ENCODE measurements around the gene CDKAL1. TPM values are rescaled to one million over a fixed set of nuclear protein-coding genes. Genes with fewer than 3 reads are reported as not detected.

Gene CDKAL1
- total RNA-seq, 1 donor from 2014 or later, result 39.6 TPM

GRCh38 chr6:20838113-20838512 is 303.9 kb downstream of the CDKAL1 start:
- Histone ChIP-seq H3K36me3 (no peaks in the 10 kb centered on the region), H3K79me2 (ENCODE audit: low read depth) (no peaks in the 10 kb centered on the region), H4K20me1 (ENCODE audit: low read depth) (no peaks in the 10 kb centered on the region), H3K4me1 (peaks cover 21% of the 10 kb centered on the region), H3K4me2 (no peak overlapping the region), H3K9me3 (ENCODE audit: low read depth) (no peaks in the 10 kb centered on the region), H3K4me3 (no peak overlapping the region), H3K9ac (no peak overlapping the region), H2AFZ (replicated peaks) (no peak overlapping the region), H3F3A (ENCODE audit: low read depth) (peaks cover 9% of the 10 kb centered on the region), H3K27me3 (no peaks in the 10 kb centered on the region), H3K27ac (no peak overlapping the region)
- TF ChIP-seq CTCF (IDR thresholded peaks at IDR 0.05) (no peak), EZH2phosphoT487 (IDR thresholded peaks at IDR 0.05) (no peak), EZH2 (IDR thresholded peaks at IDR 0.05) (no peak)
- Mint-ChIP-seq H3K4me1 (no peaks in the 10 kb centered on the region), H3K27ac (no peak overlapping the region), H3K27me3 (ENCODE audit: insufficient read depth, low read depth) (no peaks in the 10 kb centered on the region), H3K36me3 (no peaks in the 10 kb centered on the region), H3K4me3 (no peak overlapping the region), H3K9me3 (no peaks in the 10 kb centered on the region)
- no peak for DNase-seq (ENCODE audit: low spot score)

GRCh38 chr6:20839630-20840029 is 305.4 kb downstream of the CDKAL1 start:
- H3K27ac ChIP-seq, result no peak overlapping the region
- no peaks in the 10 kb centered on the region for H3K36me3 ChIP-seq
- H2AFZ ChIP-seq (replicated peaks), result no peak overlapping the region
- no peak overlapping the region for H3K4me2 ChIP-seq
- no peaks in the 10 kb centered on the region for H3K79me2 ChIP-seq (ENCODE audit: low read depth)
- no peak for DNase-seq (ENCODE audit: low spot score)
- Mint-ChIP-seq H3K4me1 (no peaks in the 10 kb centered on the region), H3K27me3 (ENCODE audit: insufficient read depth, low read depth) (no peaks in the 10 kb centered on the region), H3K4me3 (no peak overlapping the region), H3K36me3 (no peaks in the 10 kb centered on the region), H3K9me3 (no peaks in the 10 kb centered on the region), H3K27ac (no peak overlapping the region)
- no peaks in the 10 kb centered on the region for H3K9me3 ChIP-seq (ENCODE audit: low read depth)
- no peak overlapping the region for H3K4me3 ChIP-seq
- TF ChIP-seq EZH2phosphoT487 (IDR thresholded peaks at IDR 0.05) (no peak), CTCF (IDR thresholded peaks at IDR 0.05) (peak; percentile 22), EZH2 (IDR thresholded peaks at IDR 0.05) (no peak)
- peaks cover 11% of the 10 kb centered on the region for H3K4me1 ChIP-seq
- peaks cover 5% of the 10 kb centered on the region for H3F3A ChIP-seq (ENCODE audit: low read depth)
- H3K27me3 ChIP-seq, result no peaks in the 10 kb centered on the region
- no peaks in the 10 kb centered on the region for H4K20me1 ChIP-seq (ENCODE audit: low read depth)
- no peak overlapping the region for H3K9ac ChIP-seq

- Histone ChIP-seq H3K36me3 (no peaks in the 10 kb centered on the region), H3K27ac (no peak overlapping the region), H3K4me2 (no peak overlapping the region), H3K79me2 (ENCODE audit: low read depth) (no peaks in the 10 kb centered on the region), H3K9ac (no peak overlapping the region), H4K20me1 (ENCODE audit: low read depth) (no peaks in the 10 kb centered on the region), H3K4me1 (peaks cover 1% of the 10 kb centered on the region), H3K9me3 (ENCODE audit: low read depth) (no peaks in the 10 kb centered on the region), H3F3A (ENCODE audit: low read depth) (no peaks in the 10 kb centered on the region), H3K27me3 (no peaks in the 10 kb centered on the region), H3K4me3 (no peak overlapping the region), H2AFZ (replicated peaks) (no peak overlapping the region)
- DNase-seq (ENCODE audit: low spot score), result no peak
- H3K36me3 Mint-ChIP-seq, result no peaks in the 10 kb centered on the region
- H3K9me3 Mint-ChIP-seq, result no peaks in the 10 kb centered on the region
- no peak overlapping the region for H3K27ac Mint-ChIP-seq
- H3K4me1 Mint-ChIP-seq, result no peaks in the 10 kb centered on the region
- H3K27me3 Mint-ChIP-seq (ENCODE audit: insufficient read depth, low read depth), result no peaks in the 10 kb centered on the region
- no peak overlapping the region for H3K4me3 Mint-ChIP-seq
- no peak for TF ChIP-seq EZH2phosphoT487 (IDR thresholded peaks at IDR 0.05)
Measured at GRCh38 chr6:20840675-20841074, 306.4 kb downstream of the CDKAL1 start.

GRCh38 chr6:20841806-20842205 is 307.5 kb downstream of the CDKAL1 start:
- Mint-ChIP-seq H3K4me1 (no peaks in the 10 kb centered on the region), H3K27ac (no peak overlapping the region), H3K36me3 (no peaks in the 10 kb centered on the region), H3K27me3 (ENCODE audit: insufficient read depth, low read depth) (no peaks in the 10 kb centered on the region), H3K4me3 (no peak overlapping the region), H3K9me3 (no peaks in the 10 kb centered on the region)
- DNase-seq (ENCODE audit: low spot score), result no peak
- Histone ChIP-seq H3F3A (ENCODE audit: low read depth) (no peaks in the 10 kb centered on the region), H3K4me3 (no peak overlapping the region), H3K79me2 (ENCODE audit: low read depth) (no peaks in the 10 kb centered on the region), H3K4me1 (no peaks in the 10 kb centered on the region), H3K27ac (no peak overlapping the region), H4K20me1 (ENCODE audit: low read depth) (no peaks in the 10 kb centered on the region), H3K36me3 (no peaks in the 10 kb centered on the region), H2AFZ (replicated peaks) (no peak overlapping the region), H3K9ac (no peak overlapping the region), H3K27me3 (no peaks in the 10 kb centered on the region), H3K9me3 (ENCODE audit: low read depth) (no peaks in the 10 kb centered on the region), H3K4me2 (no peak overlapping the region)
- TF ChIP-seq CTCF (IDR thresholded peaks at IDR 0.05) (no peak), EZH2 (IDR thresholded peaks at IDR 0.05) (no peak), EZH2phosphoT487 (IDR thresholded peaks at IDR 0.05) (no peak)

Measured in neural progenitor cell (in vitro differentiated cells).